Amniotic stem cell (primary cell): ENCODE data around the gene WNK4.
A peak's percentile ranks its signal among the peaks of the same experiment; 100 is the strongest.
"Not testable (repeated sequence)": the region's sequence is repeated elsewhere in the genome, so short reads cannot be mapped to it uniquely, and the experiment has no call there.

Experiments used
- DNase-seq: peaks from one replicate; lab custom pipeline; 2025; lab: John Stamatoyannopoulos, UW

Gene WNK4

GRCh38 chr17:42779936-42780850 is at the start of gene WNK4:
WNK4 (plus strand) TSS chr17:42780610; CDS start chr17:42780699, 89 bp downstream.
- DNase-seq = no peak

DNA sequence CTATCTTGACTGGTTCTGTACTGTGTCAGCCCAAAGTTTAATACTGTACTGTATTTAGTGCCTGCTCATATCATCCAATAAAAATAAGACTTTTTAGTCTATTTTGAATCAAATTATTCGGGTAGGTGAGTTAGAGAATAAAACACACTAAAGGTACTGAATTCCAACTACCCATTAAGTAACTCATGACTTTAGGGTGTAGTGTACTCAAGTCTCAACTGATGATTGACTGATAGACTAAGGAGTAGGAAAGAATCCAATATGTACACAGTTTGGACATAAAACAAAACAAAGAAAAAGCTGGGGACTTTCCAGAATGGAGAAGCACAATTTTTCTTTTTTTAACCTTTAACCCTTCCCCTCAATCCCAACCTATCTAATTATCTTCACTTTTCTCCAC is 39.7 kb upstream of the WNK4 start:
- DNase-seq = no peak

- DNase-seq = not testable (repeated sequence)
Measured at GRCh38 chr17:42742916-42743315, 37.5 kb upstream of the WNK4 start.

GRCh38 chr17:42743595-42744282 is 36.7 kb upstream of the WNK4 start:
- no peak for DNase-seq

DNA sequence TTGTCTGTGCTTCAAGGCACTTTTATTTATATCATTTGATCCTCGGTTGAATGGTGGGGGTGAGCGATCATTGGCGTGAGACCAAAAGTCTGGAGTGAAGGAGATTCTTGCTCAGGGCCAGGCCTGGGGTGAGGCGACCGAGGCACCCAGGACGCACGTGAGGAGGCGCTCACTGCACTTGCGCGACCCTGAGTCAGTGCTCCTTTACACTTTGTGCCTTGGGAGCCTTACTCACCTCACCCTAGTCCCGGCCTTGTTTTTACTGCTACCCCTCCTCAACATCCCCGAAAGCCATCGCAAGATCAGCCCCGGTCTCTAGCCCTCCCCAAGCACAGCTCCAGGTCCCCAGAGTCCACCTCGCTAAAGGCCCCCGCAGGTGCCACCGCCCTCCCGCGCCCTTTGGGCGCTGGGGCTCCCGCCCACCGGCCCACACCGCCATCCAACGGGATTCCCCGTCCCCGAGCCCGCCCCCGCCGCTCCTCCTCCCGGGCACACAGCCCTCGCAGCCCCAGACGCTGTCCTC is 36.1 kb upstream of the WNK4 start:
- DNase-seq = peak; percentile 73

GRCh38 chr17:42744806-42745617 is 35.4 kb upstream of the WNK4 start, which contains the start of gene EZH1:
EZH1 (minus strand) TSS chr17:42745040; CDS start chr17:42728941, 16,099 bp downstream.
- DNase-seq = peak; percentile 73

DNA sequence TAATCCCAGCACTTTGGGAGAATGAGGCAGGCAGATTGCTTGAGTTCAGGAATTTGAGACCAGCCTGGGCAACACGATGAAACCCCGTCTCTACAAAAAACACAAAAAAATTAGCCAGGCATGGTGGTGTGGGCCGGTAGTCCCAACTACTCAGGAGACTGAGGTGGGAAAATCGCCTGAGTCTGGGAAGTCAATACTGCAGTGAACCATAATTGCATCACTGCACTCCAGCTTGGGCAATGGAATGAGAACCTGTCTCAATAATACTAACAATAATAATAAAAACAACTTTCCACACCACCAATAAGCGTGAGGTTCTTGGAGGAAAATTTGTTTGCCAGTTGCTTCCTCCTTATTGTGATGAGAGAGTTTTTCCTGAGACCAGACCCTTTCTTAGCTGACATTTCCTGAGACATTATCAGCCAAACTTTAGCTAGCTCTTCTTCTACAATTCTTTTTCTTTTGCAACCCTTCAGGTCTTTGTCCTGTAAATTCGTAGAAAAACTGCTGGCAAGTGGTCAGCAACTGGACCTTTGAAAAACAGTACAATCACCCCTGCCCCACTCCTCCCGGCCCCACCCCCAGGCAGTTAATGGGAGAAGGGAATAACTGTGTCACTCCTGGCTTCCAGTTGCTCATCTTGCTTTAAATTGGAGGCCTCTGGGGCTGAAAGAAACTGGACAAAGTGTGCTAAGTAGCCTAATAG is 32.1 kb upstream of the WNK4 start:
- DNase-seq = no peak

- DNase-seq = no peak
Measured at GRCh38 chr17:42748908-42749798, 31.3 kb upstream of the WNK4 start.

GRCh38 chr17:42750739-42751344 is 29.6 kb upstream of the WNK4 start:
- DNase-seq = no peak

DNA sequence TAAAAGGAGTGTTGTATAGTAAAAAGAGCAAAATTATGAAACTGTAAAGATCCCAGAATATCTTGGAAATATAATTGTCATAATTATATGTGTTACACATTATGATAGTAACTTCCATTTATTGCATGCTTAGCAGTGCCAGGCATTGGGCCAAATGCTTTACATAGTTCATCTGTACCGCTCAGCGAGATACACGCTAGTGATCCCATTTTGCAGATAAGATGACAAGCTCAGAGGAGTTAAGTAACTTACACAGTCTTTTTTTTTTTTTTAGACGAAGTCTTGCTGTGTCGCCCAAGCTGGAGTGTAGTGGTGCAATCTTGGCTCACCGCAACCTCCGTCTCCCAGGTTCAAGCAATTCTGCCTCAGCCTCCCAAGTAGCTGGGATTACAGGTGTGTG is 28.8 kb upstream of the WNK4 start:
- DNase-seq = no peak

GRCh38 chr17:42754782-42755181 is 25.6 kb upstream of the WNK4 start:
- DNase-seq = no peak

DNA sequence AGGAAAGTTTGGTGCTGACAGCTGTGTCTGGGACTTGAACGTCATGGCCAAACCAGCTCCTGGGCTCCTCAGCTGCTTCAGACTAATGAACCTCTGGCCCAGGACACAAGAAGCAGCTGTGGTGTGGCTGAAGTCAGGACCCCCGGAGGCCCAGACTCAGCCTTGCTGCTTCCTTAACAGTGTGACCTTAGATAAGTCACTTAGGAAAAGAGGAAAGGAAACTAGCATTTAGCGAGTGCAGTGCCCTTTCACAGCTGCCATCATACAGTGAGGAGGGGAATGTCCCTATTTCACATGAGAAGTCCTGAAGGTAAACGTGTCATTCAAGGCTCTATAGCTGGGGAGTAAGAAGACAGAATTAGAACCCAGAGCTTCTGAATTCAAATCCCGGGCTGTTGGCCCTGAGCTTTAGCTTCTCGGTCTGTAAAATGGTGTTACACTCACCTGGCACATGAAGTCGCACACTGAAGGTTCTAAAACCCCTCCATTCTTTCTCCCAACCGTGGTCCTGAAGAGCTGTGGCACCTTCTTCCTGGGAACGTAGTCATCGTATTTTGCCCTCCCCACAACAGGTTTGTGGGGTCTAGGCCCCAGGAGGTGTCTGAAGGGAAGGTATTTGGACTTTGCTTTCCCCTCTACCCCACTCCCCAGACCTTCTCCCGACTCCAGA is 20.3 kb upstream of the WNK4 start:
- DNase-seq = no peak

GRCh38 chr17:42760652-42761581 is 19.5 kb upstream of the WNK4 start, which contains the start of gene RAMP2:
RAMP2 (plus strand) TSS chr17:42761227; CDS start chr17:42761262, 35 bp downstream.
- no peak for DNase-seq

- no peak for DNase-seq
Measured at GRCh38 chr17:42761638-42762037, 18.8 kb upstream of the WNK4 start.

DNA sequence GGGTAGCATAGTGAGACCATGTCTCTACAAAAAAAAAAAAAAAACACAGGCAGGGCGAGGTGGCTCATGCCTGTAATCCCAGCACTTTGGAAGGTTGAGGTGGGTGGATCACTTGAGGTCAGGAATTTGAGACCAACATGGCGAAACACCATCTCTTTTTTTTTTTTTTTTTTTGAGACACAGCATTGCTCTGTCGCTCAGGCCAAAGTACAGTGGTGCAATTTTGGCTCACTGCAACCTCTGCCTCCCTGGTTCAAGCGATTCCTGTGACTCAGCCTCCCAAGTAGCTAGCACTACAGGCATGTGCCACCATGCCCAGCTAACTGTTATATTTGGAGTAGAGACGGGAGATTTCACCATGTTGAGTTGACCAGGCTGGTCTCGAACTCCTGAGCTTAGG is 14.3 kb upstream of the WNK4 start:
- no peak for DNase-seq

- DNase-seq = no peak
Measured at GRCh38 chr17:42767512-42767911, 12.9 kb upstream of the WNK4 start.

- not testable (repeated sequence) for DNase-seq
Measured at GRCh38 chr17:42768006-42768405, 12.4 kb upstream of the WNK4 start.

DNA sequence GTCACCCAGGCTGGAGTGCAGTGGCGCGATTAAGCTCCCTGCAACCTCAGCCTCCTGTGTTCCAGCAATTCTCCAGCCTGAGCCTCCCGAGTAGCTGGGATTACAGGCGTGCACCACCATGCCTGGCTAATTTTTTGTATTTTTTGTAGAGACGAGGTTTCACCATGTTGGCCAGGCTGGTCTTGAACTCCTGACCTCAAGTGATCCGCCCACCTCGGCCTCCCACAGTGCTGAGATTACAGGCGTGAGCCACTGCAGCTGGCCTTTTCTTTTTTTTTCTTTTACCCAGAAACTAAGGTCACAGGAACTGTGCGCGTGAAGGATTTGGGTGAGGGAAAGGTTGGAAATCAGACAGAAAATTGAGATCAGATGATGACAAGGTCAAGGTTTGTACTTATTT is 10.4 kb upstream of the WNK4 start:
- DNase-seq = not testable (repeated sequence)
